Measurements from ENCODE around the gene RPIA.
"Not testable (repeated sequence)": the region's sequence is repeated elsewhere in the genome, so short reads cannot be mapped to it uniquely, and the experiment has no call there.

Gene RPIA

DNA sequence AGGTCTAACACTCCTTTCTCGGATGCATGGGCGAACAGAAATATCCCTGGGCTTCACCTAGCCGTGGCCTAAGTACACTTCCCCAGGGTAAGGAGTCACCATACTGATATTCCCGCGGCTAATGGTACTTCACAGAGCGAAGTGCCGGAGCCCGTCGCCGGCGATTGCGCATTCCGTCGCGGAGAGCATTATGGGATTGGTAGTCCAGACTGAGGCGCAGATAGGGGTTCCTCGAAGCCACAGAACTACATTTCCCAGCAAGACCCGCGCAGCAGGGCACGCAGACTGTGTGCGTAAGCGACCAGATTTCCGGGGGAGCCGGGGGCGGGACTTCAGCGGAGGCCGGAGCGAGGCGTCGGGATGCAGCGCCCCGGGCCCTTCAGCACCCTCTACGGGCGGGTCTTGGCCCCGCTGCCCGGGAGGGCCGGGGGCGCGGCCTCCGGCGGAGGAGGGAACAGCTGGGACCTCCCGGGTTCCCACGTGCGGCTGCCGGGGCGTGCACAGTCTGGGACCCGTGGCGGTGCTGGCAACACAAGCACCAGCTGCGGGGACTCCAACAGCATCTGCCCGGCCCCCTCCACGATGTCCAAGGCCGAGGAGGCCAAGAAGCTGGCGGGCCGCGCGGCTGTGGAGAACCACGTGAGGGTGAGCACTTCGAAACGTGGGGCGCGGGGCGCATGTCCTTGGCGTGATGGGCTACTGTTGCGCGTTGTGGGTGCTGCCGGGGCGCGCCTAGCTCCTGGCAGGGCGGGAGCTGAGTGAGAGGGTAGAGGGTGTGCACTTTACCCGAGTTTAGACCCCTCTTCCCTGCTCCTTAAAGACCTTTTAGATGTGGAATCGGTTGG lies at the start of gene RPIA:
Gene RPIA, plus strand, starts transcription at position 335 of the 845 bp plus-strand sequence. Its CDS starts 26 bp downstream, at position 361.
- DNase-seq = peak; percentile 91

- DNase-seq = no peak
Measured at GRCh38 chr2:88642278-88642677, 49.2 kb upstream of the RPIA start.

- DNase-seq = not testable (repeated sequence)
Measured at GRCh38 chr2:88645291-88645882, 46.1 kb upstream of the RPIA start.

- no peak for DNase-seq
Measured at GRCh38 chr2:88651646-88652045, 39.8 kb upstream of the RPIA start.

DNA sequence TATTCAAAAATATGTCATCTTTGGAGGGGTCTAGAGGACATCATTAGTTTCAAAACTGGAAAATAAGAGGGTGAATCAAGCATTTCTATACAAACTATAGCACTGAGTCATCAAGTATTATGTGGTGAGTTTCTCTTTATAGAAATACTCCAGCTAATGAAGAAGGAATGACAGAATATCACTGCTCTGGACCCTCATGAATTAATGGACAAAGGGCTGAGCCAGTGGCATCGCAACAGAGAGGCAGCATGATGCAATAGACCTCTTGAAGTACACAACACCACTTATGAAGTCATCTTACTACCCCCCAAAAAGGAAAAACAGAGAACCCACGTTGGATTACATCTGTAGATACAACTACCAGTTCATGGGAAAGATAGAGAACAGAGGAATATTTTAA lies 36.8 kb upstream of the RPIA start:
- no peak for DNase-seq

GRCh38 chr2:88656690-88657089 lies 34.8 kb upstream of the RPIA start:
- DNase-seq = no peak

DNA sequence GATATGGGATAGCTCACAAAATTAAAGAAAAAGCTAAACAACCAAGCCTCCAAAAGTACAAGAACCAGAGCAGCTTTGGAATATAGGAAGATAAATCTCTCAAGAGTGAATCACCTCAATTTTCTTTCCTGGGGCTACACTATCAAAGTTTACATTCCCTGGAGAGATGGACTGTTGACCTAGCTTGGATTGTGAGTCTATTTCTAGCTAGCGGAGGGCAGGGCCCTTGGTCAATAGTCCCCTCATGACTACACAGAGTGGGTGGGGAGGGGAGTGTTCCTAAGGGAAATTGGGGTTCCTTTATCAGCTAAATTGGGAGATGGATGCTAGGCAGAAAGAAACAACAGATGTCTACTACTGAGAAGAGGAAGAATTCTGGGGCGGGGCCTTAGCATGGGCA lies 34.3 kb upstream of the RPIA start:
- no peak for DNase-seq

DNA sequence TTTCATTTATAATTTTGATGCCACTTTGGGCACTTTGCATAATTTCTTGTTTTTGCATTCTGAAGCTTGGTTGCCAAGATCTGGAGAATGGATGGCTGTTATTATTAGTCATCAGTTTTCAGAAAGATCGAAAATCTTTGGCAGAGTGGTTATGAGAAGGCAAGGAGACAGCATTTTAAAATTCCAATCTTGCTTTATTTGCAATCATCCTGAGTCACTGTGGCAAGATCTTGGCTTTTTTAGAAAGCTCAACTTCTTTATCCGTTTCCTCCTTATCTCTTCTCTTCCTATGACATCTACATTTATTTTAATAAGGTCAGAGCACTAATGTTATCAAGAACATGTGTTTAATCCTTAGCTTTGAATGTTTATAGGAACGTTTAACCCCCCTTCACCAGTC lies 33.1 kb upstream of the RPIA start:
- DNase-seq = no peak

DNA sequence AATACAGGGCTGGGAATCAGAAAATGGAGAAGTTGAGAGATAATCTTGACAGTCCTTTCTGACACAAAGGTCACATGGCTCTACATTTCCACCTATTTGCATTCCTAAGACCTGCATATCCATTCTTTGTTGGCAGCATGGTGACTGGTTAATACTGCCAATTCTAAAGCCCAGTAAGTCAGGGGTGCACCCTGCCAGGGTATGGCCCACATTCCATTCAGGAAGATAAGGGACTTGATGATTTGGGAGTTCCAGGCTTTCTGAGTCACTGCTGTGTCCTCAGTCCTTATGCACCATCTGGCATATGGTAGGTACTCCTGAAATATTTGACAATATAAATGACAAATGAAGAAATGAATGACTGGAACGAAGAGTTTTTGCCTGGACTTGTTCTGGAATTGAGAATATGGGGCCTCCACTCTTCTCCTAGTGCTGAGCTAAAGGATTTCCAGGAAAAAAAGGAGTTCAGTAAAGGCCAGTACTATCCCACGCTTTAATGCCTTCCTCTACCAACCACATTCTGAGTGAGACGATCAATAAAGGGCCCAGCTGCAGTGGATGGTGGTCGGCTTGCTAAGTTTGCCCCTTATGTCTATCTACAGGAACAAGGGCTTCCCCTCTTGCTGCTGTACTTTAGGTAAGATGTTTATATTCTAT lies 32.5 kb upstream of the RPIA start:
- DNase-seq = no peak

DNA sequence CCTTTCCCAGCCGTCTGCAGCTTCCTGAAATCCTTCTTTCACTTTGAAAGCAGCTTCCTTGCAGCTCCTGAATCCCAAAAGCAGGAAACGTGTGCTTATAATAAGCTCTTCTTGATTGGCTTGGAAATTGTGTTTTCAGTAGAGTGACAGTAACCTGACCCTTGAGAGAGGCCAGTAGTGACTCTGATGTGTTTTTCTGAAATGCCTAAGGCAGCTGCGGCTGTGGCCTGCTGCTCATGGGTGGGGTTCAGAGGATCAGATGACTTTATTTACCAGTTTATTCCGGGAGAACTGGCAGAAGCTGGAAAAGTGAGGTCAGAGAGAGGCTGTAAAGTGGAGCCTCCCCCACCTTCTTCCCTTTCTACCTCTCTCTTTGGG lies 31.9 kb upstream of the RPIA start:
- DNase-seq = no peak

DNA sequence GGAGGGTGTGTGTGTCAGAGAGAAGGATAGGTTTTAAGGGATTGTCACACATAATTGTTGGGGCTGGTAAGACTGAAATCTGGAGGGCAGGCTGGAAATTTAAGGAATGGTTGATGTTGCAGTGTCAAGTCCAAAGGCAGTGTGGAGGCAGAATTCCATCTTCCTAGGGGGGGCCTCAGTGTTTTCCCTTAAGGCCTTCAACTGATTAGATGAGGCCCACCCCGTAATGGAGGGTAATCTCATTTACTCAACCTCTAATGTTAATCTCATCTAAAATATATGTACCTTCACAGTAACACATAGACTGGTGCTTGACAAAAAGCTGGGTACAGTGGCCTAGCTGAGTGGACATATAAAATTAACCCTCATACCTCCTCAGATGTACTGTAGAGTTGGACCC lies 30.9 kb upstream of the RPIA start:
- DNase-seq = no peak

- no peak for DNase-seq
Measured at GRCh38 chr2:88666576-88666975, 24.9 kb upstream of the RPIA start.

DNA sequence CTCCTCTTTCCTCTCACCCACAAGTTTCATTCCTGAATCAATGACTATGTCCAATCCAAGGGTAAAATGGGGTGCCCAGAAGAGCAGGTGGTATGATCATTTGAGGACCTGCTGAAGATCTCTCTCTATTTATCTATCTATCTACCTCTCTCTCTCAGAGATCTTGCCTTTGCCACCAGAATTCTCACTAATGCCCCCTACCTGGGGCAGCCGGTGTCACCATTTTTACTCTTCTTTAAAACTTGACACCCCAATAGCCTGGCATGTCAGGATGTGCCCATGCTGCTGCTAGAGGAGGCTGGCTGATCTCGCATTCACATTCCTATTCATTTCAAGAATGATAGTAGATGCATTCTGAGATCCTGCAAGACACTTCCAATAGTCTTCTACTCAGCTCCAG lies 24.3 kb upstream of the RPIA start:
- DNase-seq = no peak

DNA sequence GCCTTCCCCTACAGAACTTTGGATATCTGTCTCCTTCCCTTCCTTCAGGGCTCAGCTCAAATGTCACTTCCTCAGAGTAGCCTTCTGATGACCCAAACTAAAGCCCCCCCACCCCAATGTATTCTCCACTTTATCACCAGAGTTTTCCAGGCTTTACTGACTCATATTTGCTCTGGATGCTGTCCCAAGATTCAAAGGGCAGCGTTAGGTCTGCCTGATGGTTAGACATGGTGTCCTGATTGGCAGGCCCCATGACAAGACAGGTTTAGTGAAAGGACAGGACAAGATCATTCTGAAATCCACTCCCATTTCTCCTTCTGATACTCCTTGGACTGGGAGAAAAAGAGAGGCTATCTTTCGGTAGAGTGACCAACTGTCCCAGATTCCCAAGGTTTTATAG lies 22.6 kb upstream of the RPIA start:
- DNase-seq = no peak

DNA sequence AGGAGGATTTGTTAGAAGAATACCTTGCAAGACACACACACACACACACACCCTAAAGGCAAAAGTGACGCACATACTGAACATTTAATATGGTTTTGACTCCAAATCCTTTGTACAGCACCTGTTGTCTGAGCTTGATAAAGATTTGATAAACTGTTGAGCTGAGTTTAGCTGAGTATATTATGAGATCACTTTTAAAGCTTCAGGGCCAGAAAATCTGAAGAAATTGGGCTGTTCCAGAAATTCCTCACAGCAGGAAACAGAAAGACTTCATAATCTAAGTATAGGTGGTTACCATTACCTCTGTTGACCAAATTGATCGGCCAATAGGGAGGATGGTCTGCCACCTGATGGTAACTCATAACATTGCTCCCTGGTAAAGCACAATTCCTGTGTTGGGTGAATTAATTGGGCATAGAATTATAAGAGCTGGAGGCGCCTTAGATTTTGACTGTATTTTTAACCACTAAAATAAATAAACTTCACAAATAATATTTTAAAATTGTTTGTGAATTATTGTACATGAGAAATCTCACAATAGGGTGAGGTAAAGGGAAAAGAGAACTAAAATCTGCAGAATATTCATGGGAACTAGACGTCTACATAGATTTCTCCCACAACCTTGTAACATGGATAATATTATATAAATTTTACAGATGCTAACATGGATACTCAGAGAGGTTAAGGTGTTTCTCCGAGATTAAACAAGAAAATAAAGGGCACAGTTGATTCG lies 21.8 kb upstream of the RPIA start:
- DNase-seq = no peak

GRCh38 chr2:88671786-88672427 lies 19.6 kb upstream of the RPIA start:
- DNase-seq = no peak

GRCh38 chr2:88673363-88673762 lies 18.1 kb upstream of the RPIA start:
- DNase-seq = no peak

DNA sequence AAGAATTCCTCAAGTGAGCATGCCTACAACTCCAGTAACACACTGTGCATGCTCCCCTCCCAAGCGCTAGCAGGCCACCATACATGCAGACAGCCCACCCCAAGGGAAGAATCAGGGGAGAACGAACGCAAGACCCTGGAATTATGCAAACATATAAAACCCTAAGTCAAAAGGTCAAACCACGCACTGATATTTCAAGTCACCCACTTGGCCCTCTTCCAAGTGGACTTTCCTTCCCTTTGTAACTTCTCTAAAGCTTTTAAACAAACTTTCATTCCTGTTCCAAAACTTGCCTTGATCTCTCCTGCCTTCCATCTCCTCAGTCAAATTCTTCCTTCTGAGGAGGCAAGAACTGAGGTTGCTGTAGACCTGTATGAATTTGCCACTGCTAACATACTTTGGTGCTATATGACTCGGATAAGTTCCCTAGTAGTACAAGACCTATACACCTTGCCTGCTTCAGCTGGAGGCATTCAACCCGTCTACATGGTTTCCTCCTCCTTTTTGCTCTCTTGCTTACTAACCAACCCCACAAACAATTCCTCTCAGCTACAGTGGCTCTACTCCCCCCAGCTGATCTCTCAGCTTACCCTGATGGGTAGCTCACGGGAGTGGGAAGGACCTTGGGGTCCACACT lies 11.1 kb upstream of the RPIA start:
- DNase-seq = no peak

GRCh38 chr2:88680916-88681315 lies 10.6 kb upstream of the RPIA start:
- no peak for DNase-seq

- DNase-seq = no peak
Measured at GRCh38 chr2:88683160-88684021, 8.1 kb upstream of the RPIA start.

GRCh38 chr2:88684519-88684918 lies 7.0 kb upstream of the RPIA start:
- no peak for DNase-seq

Data from NCI-H524 treated with DMSO at 0.1 percent for 48 hours (cell line).